Measurements from ENCODE around the gene ZNF213.
"Not testable (repeated sequence)": the region's sequence is repeated elsewhere in the genome, so short reads cannot be mapped to it uniquely, and the experiment has no call there.

DNA sequence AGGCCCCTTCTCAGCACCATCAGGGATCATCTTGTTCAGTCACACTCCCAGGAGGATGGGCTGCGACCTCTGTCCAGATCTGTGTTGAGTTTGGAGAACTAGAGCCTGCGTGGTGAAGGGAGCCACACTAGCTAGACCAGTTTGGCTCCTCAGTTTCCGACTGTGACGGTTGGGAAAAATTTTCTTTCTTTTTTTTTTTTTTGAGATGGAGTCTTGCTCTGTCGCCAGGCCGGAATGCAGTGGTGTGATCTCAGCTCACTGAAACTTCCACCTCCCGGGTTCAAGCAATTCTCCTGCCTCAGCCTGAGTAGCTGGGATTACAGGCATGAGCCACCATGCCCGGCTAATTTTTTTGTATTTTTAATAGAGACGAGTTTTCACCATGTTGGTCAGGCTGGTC lies 4.7 kb downstream of the ZNF213 start:
- TF ChIP-seq, protein P1, sequence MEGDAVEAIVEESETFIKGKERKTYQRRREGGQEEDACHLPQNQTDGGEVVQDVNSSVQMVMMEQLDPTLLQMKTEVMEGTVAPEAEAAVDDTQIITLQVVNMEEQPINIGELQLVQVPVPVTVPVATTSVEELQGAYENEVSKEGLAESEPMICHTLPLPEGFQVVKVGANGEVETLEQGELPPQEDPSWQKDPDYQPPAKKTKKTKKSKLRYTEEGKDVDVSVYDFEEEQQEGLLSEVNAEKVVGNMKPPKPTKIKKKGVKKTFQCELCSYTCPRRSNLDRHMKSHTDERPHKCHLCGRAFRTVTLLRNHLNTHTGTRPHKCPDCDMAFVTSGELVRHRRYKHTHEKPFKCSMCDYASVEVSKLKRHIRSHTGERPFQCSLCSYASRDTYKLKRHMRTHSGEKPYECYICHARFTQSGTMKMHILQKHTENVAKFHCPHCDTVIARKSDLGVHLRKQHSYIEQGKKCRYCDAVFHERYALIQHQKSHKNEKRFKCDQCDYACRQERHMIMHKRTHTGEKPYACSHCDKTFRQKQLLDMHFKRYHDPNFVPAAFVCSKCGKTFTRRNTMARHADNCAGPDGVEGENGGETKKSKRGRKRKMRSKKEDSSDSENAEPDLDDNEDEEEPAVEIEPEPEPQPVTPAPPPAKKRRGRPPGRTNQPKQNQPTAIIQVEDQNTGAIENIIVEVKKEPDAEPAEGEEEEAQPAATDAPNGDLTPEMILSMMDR (IDR thresholded peaks at IDR 0.05), result not testable (repeated sequence)
- not testable (repeated sequence) for TF ChIP-seq ZFX (IDR thresholded peaks at IDR 0.05; ENCODE audit: borderline replicate concordance)

Measured in 22Rv1 (cell line).